ENCODE data around the gene COP1. TPM values are rescaled to one million over a fixed set of nuclear protein-coding genes. Genes with fewer than 3 reads are reported as not detected.

The COP1 gene
- total RNA-seq, 1 experiment from 2014 or later, result 36.0 TPM

GRCh38 chr1:175941164-175941563, 265.9 kb downstream of the COP1 start (continued):
- TF ChIP-seq, protein P1, sequence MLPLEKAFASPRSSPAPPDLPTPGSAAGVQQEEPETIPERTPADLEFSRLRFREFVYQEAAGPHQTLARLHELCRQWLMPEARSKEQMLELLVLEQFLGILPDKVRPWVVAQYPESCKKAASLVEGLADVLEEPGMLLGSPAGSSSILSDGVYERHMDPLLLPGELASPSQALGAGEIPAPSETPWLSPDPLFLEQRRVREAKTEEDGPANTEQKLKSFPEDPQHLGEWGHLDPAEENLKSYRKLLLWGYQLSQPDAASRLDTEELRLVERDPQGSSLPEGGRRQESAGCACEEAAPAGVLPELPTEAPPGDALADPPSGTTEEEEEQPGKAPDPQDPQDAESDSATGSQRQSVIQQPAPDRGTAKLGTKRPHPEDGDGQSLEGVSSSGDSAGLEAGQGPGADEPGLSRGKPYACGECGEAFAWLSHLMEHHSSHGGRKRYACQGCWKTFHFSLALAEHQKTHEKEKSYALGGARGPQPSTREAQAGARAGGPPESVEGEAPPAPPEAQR (CRISPR knock-in tag; IDR thresholded peaks at IDR 0.05), result no peak
- TF ChIP-seq RORB (CRISPR knock-in tag; IDR thresholded peaks at IDR 0.05) (no peak), EMX1 (CRISPR knock-in tag; IDR thresholded peaks at IDR 0.05) (no peak), ZNF232 (CRISPR knock-in tag; IDR thresholded peaks at IDR 0.05) (no peak)
- TF ChIP-seq, protein P2, sequence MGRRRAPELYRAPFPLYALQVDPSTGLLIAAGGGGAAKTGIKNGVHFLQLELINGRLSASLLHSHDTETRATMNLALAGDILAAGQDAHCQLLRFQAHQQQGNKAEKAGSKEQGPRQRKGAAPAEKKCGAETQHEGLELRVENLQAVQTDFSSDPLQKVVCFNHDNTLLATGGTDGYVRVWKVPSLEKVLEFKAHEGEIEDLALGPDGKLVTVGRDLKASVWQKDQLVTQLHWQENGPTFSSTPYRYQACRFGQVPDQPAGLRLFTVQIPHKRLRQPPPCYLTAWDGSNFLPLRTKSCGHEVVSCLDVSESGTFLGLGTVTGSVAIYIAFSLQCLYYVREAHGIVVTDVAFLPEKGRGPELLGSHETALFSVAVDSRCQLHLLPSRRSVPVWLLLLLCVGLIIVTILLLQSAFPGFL (CRISPR knock-in tag; IDR thresholded peaks at IDR 0.05; ENCODE audit: borderline replicate concordance), result no peak

GRCh38 chr1:175936736-175937135, 270.4 kb downstream of the COP1 start:
- Mint-ChIP-seq H3K36me3 (peaks cover 25% of the 10 kb centered on the region), H3K4me1 (peaks cover 32% of the 10 kb centered on the region), H3K27me3 (ENCODE audit: low read depth) (no peaks in the 10 kb centered on the region), H3K9me3 (peaks cover 5% of the 10 kb centered on the region), H3K4me3 (no peak overlapping the region), H3K27ac (no peak overlapping the region)
- POLR2A ChIA-PET, result no interaction called here
- CTCF ChIA-PET, result no interaction called here
- TF ChIP-seq NR3C1 (CRISPR knock-in tag; conservative IDR thresholded peaks at IDR 0.05; ENCODE audit: low read depth) (no peak), USF1 (CRISPR knock-in tag; IDR thresholded peaks at IDR 0.05) (no peak), ZMAT4 (CRISPR knock-in tag; IDR thresholded peaks at IDR 0.05) (no peak), NFE2L1 (CRISPR knock-in tag; IDR thresholded peaks at IDR 0.05) (no peak), ESRRA (CRISPR knock-in tag; IDR thresholded peaks at IDR 0.05; ENCODE audit: borderline replicate concordance) (no peak), FOXP1 (CRISPR knock-in tag; IDR thresholded peaks at IDR 0.05; ENCODE audit: borderline replicate concordance) (no peak)
- TF ChIP-seq, protein P3, sequence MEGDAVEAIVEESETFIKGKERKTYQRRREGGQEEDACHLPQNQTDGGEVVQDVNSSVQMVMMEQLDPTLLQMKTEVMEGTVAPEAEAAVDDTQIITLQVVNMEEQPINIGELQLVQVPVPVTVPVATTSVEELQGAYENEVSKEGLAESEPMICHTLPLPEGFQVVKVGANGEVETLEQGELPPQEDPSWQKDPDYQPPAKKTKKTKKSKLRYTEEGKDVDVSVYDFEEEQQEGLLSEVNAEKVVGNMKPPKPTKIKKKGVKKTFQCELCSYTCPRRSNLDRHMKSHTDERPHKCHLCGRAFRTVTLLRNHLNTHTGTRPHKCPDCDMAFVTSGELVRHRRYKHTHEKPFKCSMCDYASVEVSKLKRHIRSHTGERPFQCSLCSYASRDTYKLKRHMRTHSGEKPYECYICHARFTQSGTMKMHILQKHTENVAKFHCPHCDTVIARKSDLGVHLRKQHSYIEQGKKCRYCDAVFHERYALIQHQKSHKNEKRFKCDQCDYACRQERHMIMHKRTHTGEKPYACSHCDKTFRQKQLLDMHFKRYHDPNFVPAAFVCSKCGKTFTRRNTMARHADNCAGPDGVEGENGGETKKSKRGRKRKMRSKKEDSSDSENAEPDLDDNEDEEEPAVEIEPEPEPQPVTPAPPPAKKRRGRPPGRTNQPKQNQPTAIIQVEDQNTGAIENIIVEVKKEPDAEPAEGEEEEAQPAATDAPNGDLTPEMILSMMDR (IDR thresholded peaks at IDR 0.05), result no peak
- TF ChIP-seq, protein P4, sequence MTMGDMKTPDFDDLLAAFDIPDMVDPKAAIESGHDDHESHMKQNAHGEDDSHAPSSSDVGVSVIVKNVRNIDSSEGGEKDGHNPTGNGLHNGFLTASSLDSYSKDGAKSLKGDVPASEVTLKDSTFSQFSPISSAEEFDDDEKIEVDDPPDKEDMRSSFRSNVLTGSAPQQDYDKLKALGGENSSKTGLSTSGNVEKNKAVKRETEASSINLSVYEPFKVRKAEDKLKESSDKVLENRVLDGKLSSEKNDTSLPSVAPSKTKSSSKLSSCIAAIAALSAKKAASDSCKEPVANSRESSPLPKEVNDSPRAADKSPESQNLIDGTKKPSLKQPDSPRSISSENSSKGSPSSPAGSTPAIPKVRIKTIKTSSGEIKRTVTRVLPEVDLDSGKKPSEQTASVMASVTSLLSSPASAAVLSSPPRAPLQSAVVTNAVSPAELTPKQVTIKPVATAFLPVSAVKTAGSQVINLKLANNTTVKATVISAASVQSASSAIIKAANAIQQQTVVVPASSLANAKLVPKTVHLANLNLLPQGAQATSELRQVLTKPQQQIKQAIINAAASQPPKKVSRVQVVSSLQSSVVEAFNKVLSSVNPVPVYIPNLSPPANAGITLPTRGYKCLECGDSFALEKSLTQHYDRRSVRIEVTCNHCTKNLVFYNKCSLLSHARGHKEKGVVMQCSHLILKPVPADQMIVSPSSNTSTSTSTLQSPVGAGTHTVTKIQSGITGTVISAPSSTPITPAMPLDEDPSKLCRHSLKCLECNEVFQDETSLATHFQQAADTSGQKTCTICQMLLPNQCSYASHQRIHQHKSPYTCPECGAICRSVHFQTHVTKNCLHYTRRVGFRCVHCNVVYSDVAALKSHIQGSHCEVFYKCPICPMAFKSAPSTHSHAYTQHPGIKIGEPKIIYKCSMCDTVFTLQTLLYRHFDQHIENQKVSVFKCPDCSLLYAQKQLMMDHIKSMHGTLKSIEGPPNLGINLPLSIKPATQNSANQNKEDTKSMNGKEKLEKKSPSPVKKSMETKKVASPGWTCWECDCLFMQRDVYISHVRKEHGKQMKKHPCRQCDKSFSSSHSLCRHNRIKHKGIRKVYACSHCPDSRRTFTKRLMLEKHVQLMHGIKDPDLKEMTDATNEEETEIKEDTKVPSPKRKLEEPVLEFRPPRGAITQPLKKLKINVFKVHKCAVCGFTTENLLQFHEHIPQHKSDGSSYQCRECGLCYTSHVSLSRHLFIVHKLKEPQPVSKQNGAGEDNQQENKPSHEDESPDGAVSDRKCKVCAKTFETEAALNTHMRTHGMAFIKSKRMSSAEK (CRISPR knock-in tag; IDR thresholded peaks at IDR 0.05; ENCODE audit: borderline replicate concordance), result no peak
- ATAC-seq (no peak), DNase-seq (ENCODE audit: low spot score) (no peak)

DNA sequence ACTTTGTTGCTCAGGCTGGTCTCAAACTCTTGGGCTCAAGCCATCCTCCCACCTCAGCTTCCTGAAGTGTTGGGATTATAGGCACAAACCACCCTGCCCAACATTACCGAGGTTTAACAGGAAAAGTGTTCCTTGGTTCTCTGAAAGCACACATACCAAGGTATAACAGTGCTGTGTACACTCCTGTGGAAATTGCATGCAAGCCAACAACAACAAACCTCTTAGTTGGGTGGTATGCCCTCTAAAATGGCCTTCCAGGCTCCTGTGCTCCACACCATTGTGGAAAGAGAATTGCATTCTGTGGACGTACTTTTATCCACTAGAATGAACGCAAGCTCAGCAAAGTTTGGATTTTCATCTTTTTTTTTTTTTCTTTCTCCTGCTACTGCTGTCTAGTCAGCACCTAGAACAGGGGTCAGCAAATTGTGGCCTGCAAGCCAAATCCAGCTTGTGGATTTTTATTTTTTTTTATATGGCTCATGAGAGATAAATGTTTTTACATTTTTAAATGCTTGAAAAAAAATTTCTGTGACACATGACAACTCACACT, 271.4 kb downstream of the COP1 start:
- ATAC-seq (no peak), DNase-seq (ENCODE audit: low spot score) (no peak)
- H3K9me3 Mint-ChIP-seq, result peaks cover 5% of the 10 kb centered on the region
- ChIA-PET CTCF (interaction anchor here (1.3 kb wide), 1 partner anchor 48 kb away, joined by 3 read pairs; no protein-coding TSS in a partner anchor), POLR2A (interaction anchor here (1.4 kb wide), 1 partner anchor 70 kb away, joined by 6 read pairs; no protein-coding TSS in a partner anchor)
- H3K4me3 Mint-ChIP-seq, result no peak overlapping the region
- peaks cover 25% of the 10 kb centered on the region for H3K36me3 Mint-ChIP-seq
- no peak overlapping the region for H3K27ac Mint-ChIP-seq
- no peaks in the 10 kb centered on the region; the same call in 1 of the 2 replicates for H3K27me3 Mint-ChIP-seq (ENCODE audit: low read depth)
- H3K4me1 Mint-ChIP-seq, result peaks cover 32% of the 10 kb centered on the region
- TF ChIP-seq, protein P5, sequence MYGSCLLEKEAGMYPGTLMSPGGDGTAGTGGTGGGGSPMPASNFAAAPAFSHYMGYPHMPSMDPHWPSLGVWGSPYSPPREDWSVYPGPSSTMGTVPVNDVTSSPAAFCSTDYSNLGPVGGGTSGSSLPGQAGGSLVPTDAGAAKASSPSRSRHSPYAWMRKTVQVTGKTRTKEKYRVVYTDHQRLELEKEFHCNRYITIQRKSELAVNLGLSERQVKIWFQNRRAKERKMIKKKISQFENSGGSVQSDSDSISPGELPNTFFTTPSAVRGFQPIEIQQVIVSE (CRISPR knock-in tag; IDR thresholded peaks at IDR 0.05; ENCODE audit: borderline replicate concordance), result no peak
- TF ChIP-seq, protein P6, sequence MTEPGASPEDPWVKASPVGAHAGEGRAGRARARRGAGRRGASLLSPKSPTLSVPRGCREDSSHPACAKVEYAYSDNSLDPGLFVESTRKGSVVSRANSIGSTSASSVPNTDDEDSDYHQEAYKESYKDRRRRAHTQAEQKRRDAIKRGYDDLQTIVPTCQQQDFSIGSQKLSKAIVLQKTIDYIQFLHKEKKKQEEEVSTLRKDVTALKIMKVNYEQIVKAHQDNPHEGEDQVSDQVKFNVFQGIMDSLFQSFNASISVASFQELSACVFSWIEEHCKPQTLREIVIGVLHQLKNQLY (CRISPR knock-in tag; IDR thresholded peaks at IDR 0.05), result no peak
- TF ChIP-seq JAZF1 (CRISPR knock-in tag; IDR thresholded peaks at IDR 0.05) (no peak), KAT7 (CRISPR knock-in tag; IDR thresholded peaks at IDR 0.05; ENCODE audit: borderline replicate concordance) (no peak), MYBL2 (CRISPR knock-in tag; IDR thresholded peaks at IDR 0.05) (no peak), ZNF232 (CRISPR knock-in tag; IDR thresholded peaks at IDR 0.05) (no peak), ZNF416 (CRISPR knock-in tag; IDR thresholded peaks at IDR 0.05) (no peak), FOXP1 (CRISPR knock-in tag; IDR thresholded peaks at IDR 0.05; ENCODE audit: borderline replicate concordance) (no peak), JUN (CRISPR knock-in tag; IDR thresholded peaks at IDR 0.05) (no peak)
- TF ChIP-seq, protein P1 (CRISPR knock-in tag; IDR thresholded peaks at IDR 0.05), result no peak
